Spleen (tissue), 11 donors: ENCODE data around the gene SH3RF1. TPM values are rescaled to one million over a fixed set of nuclear protein-coding genes. Genes with fewer than 3 reads are reported as not detected.
A peak's percentile ranks its signal among the peaks of the same experiment; 100 is the strongest.

Experiments used
- DNase-seq: peaks from one replicate; pipeline ENCODE4 v3.0.0-alpha.2; 2020
- H3K27ac ChIP-seq, 8 donors: fragments of 200-600 bp; sonication (generic) in 7 of 8; 1 replicate in 4 of 8; 2 replicates in 4 of 8; pipeline versions ENCODE4 v1.5.0 to v1.8.0; 2016 to 2021; ENCODE audit warnings: inconsistent platforms in 4 of 8, mild to moderate bottlenecking in 4 of 8, moderate library complexity in 1 of 8
- H3K27me3 ChIP-seq, 7 donors: fragments of 200-600 bp; sonication (generic) in 6 of 7; replicated peaks in 1 of 7; 1 replicate in 4 of 7; 2 replicates in 3 of 7; pipeline versions ENCODE4 v1.5.0 to v1.8.0; 2016 to 2021; ENCODE audit warnings: inconsistent platforms in 3 of 7, mild to moderate bottlenecking in 1 of 7
- H3K36me3 ChIP-seq, 6 donors: fragments of 200-600 bp; sonication (generic) in 5 of 6; 1 replicate in 4 of 6; 2 replicates in 2 of 6; pipeline versions ENCODE4 v1.5.0 to v1.8.0; 2016 to 2021; ENCODE audit warnings: inconsistent platforms in 2 of 6
- H3K4me1 ChIP-seq, 6 donors: fragments of 200-600 bp; sonication (generic) in 5 of 6; 1 replicate in 3 of 6; 2 replicates in 3 of 6; pipeline versions ENCODE4 v1.5.0 to v1.8.0; 2016 to 2021; ENCODE audit warnings: inconsistent platforms in 3 of 6
- H3K4me3 ChIP-seq, 8 donors: fragments of 200-600 bp; sonication (generic) in 7 of 8; 1 replicate in 4 of 8; 2 replicates in 4 of 8; pipeline versions ENCODE4 v1.5.0 to v1.8.0; 2016 to 2021; ENCODE audit warnings: inconsistent platforms in 4 of 8, mild to moderate bottlenecking in 4 of 8, moderate library complexity in 2 of 8
- H3K9me3 ChIP-seq, 8 donors: fragments of 200-600 bp; sonication (generic) in 7 of 8; 1 replicate in 4 of 8; 2 replicates in 4 of 8; pipeline versions ENCODE4 v1.5.0 to v1.8.0; 2016 to 2021; ENCODE audit warnings: inconsistent platforms in 4 of 8
- POLR2A ChIP-seq, 3 donors: fragments of 450-650 bp; IDR thresholded peaks; one replicate each; pipeline ENCODE4 v1.5.1; 2017; ENCODE audit warnings: antibody characterized with exemption in 3 of 3, mild to moderate bottlenecking in 1 of 3
- POLR2AphosphoS5 ChIP-seq, 3 donors: sonication (generic); formaldehyde crosslinking; IDR thresholded peaks; one replicate each; pipeline ENCODE4 v1.5.1; 2017; ENCODE audit warnings: antibody characterized with exemption in 3 of 3
- WGBS, 5 donors: extraction: QIAGEN DNeasy Blood & Tissue Kit in 3 of 5; methylation state at CpG; one replicate each; pipeline versions ENCODE4 v1.1.5 to v1.1.7; 2013 to 2018; 5-methylcytosine and 5-hydroxymethylcytosine counted together
- intact Hi-C: fragments of 100-400 bp; cut with DNase I; formaldehyde crosslinking; loops from one replicate; pipeline ENCODE4 v1.15.0; 2023; ENCODE audit warnings: low total_unique reads
- polyA plus RNA-seq, 3 donors: library from polyadenylated mRNA; stranded (reverse); fragments of 200-250 nt; gene quantifications; one replicate each; pipeline ENCODE4 v1.2.1, GENCODE V29; 2013
- total RNA-seq, 7 donors: library from RNA; depleted of rRNA in 3 of 7; stranded (reverse); fragments of >200 nt in 3 of 7; fragmentation: NEBNext Ultra II Directional in 4 of 7; extraction: Animal tissue kit (Norgen Biotek cat#: 25700) in 4 of 7; gene quantifications; one replicate each; pipeline versions ENCODE4 v1.1.0 to v1.2.1, GENCODE V29; 2016 to 2021
- TF ChIP-seq, protein P1 (sequence below), 11 experiments: fragments of 200-600 bp in 7 of 11; fragments of 450-650 bp in 4 of 11; sonication (generic) in 4 of 11; IDR thresholded peaks in 8 of 11; conservative IDR thresholded peaks in 3 of 11; 1 replicate in 7 of 11; 2 replicates in 4 of 11; pipeline versions ENCODE4 v1.4.0 to v1.8.0; 2016 to 2021; ENCODE audit warnings: antibody characterized with exemption in 11 of 11, inconsistent platforms in 4 of 11, mild to moderate bottlenecking in 1 of 11
- donor health status: healthy with polysubstance abuse.
- donor health status: DM: no; HTN: no; CAD: no; lungs with moderate emphysema.
- donor health status: DM: no; HTN: no; CAD: no.
- donor health status: Bipolar disorder and iron deficiency.
- donor health status: healthy.
- donor health status: DM: no; HTN: no; CAD: no.
- donor health status: DM: yes; HTN: yes; CAD: no.

The SH3RF1 gene
- total and polyA plus RNA-seq, 10 donors = 1.1 to 18.6 (median 10.0) TPM

DNA sequence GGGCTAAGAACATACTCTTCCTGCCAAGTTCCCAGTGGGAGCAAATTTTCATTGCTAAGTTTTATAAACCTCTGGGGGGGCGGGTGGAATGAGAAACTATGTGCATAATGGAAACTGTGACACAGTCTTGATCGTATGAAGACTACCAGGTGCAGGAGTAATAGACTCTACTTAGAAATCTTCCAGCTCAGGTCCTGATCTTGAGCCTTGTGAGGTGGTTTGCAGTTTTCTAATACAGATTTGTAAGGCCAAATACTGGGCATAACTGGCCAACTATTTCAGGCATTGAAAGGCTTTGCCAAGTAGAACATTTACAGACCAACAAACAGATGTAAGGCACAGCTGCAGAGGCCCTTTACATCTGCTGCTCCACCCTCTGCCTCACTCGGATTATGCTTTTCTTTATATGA lies 171.0 kb downstream of the SH3RF1 start:
- Histone ChIP-seq H3K27me3 (no peaks in the 10 kb centered on the region), H3K4me3 (no peak overlapping the region), H3K9me3 (no peaks in the 10 kb centered on the region), H3K4me1 (peaks cover 0 to 26% (median 9%) of the 10 kb centered on the region in 6 donors), H3K36me3 (peaks cover 0 to 25% (median 0%) of the 10 kb centered on the region in 6 donors), H3K27ac (peak overlapping the region in 1 of 8 donors; percentile 25)
- DNase-seq = no peak
- intact Hi-C loops = no loop called here
- TF ChIP-seq POLR2A (IDR thresholded peaks at IDR 0.05) = no peak
- TF ChIP-seq, protein P1, sequence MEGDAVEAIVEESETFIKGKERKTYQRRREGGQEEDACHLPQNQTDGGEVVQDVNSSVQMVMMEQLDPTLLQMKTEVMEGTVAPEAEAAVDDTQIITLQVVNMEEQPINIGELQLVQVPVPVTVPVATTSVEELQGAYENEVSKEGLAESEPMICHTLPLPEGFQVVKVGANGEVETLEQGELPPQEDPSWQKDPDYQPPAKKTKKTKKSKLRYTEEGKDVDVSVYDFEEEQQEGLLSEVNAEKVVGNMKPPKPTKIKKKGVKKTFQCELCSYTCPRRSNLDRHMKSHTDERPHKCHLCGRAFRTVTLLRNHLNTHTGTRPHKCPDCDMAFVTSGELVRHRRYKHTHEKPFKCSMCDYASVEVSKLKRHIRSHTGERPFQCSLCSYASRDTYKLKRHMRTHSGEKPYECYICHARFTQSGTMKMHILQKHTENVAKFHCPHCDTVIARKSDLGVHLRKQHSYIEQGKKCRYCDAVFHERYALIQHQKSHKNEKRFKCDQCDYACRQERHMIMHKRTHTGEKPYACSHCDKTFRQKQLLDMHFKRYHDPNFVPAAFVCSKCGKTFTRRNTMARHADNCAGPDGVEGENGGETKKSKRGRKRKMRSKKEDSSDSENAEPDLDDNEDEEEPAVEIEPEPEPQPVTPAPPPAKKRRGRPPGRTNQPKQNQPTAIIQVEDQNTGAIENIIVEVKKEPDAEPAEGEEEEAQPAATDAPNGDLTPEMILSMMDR (IDR thresholded peaks at IDR 0.05 in 8 of 11, conservative IDR thresholded peaks at IDR 0.05 in 3 of 11) = no peak
- WGBS, 5 donors = 51 to 71% (median 62%) methylated on average over 3 of the region's 3 CpGs

DNA sequence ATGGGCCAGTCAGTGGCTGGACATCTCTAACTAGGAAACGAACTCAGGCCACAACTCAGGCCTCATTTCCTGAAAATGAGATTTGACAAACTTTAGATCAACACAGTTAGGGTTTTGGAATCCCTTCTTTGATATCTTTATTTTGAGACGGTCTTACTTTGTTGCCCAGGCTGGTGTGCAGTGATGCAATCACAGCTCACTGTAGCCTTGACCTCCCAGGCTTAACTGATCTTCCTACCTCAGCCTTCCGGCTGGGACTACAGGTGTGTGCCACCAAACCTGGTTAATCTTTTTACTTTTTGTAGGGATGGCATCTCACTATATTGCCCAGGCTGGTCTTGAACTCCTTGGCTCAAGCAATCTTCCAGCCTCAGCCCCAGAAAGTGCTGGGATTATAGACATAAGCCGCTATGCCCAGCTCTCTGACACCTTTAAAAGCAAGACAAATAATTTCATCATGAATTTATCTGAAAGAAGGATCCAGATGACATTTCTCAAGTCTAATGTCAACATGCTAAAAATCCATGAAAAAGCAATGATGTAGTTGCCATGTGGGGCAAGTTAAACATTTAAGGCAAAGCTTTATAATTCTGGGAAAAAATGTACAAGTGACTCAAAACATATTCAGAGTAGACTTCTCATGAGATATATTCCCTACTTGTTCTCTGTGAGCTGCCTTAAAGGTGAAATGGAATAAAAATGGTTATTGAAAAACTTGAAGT lies 171.6 kb downstream of the SH3RF1 start:
- intact Hi-C loops = no loop called here
- Histone ChIP-seq H3K36me3 (peaks cover 0 to 23% (median 0%) of the 10 kb centered on the region in 6 donors), H3K27ac (peak overlapping the region in 5 of 8 donors; percentile 13 to 68 (median 39)), H3K9me3 (no peaks in the 10 kb centered on the region), H3K27me3 (no peaks in the 10 kb centered on the region), H3K4me3 (no peak overlapping the region), H3K4me1 (peaks cover 0 to 26% (median 9%) of the 10 kb centered on the region in 6 donors)
- TF ChIP-seq, protein P1 (IDR thresholded peaks at IDR 0.05 in 8 of 11, conservative IDR thresholded peaks at IDR 0.05 in 3 of 11) = no peak
- no peak for TF ChIP-seq POLR2A (IDR thresholded peaks at IDR 0.05)
- no peak for TF ChIP-seq POLR2AphosphoS5 (IDR thresholded peaks at IDR 0.05)
- DNase-seq = no peak
- 54 to 67% (median 63%) methylated on average over 4 of the region's 4 CpGs for WGBS, 5 donors

DNA sequence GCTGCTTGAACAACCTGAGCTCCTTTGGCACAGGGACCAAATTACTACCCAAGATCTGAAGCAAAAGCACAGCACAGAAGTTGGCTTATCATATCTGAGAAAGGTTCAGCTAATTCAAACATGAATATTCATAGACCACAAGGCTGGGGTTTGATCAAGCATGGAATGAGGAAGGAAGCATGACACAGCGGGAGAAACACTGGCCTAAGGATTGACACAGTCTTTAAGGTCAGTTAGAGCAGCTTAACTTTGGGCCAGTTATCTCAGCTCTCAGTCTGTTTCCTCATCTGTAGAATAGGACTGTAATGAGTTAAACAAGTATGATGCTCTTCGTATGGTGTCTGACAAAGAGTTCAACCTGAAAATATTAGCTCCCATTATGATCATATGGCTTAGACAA lies 172.2 kb downstream of the SH3RF1 start:
- TF ChIP-seq POLR2AphosphoS5 (IDR thresholded peaks at IDR 0.05) = no peak
- H3K4me1 ChIP-seq = peaks cover 0 to 26% (median 9%) of the 10 kb centered on the region in 6 donors
- H3K27me3 ChIP-seq = no peaks in the 10 kb centered on the region
- 22 to 47% (median 43%) methylated on average over 2 of the region's 2 CpGs for WGBS, 5 donors
- intact Hi-C loops = no loop called here
- no peak overlapping the region for H3K4me3 ChIP-seq
- H3K27ac ChIP-seq = peak overlapping the region in 5 of 8 donors; percentile 13 to 68 (median 39)
- DNase-seq = no peak
- H3K36me3 ChIP-seq = peaks cover 0 to 23% (median 0%) of the 10 kb centered on the region in 6 donors
- no peaks in the 10 kb centered on the region for H3K9me3 ChIP-seq

DNA sequence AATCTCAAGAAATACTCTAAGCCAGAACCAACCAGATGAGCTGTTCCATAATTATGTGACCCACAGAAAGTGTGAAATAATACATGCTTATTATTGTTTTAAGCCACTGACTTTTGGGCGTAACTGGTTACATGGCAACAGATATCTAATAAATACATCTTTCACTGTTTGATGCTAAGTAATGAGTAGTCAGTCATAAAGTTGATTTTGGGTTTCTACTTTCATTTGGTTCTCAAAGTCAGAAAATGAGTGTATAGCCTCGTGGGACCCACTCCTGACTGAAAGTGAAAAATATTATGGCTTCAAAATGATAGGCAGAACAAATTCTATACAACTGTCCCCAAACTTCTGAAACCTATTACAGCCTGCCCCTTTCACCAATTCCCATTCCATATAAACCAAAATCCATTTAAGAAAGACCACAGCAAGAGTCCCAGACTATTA lies 172.7 kb downstream of the SH3RF1 start:
- Histone ChIP-seq H3K4me3 (no peak overlapping the region), H3K27ac (peak overlapping the region in 3 of 8 donors; percentile 22 to 68 (median 39)), H3K36me3 (peaks cover 0 to 23% (median 0%) of the 10 kb centered on the region in 6 donors), H3K9me3 (no peaks in the 10 kb centered on the region), H3K27me3 (no peaks in the 10 kb centered on the region), H3K4me1 (peaks cover 0 to 26% (median 9%) of the 10 kb centered on the region in 6 donors)
- intact Hi-C loops = no loop called here
- TF ChIP-seq, protein P1 (IDR thresholded peaks at IDR 0.05 in 8 of 11, conservative IDR thresholded peaks at IDR 0.05 in 3 of 11) = no peak
- TF ChIP-seq POLR2A (IDR thresholded peaks at IDR 0.05) (no peak), POLR2AphosphoS5 (IDR thresholded peaks at IDR 0.05) (no peak)
- 66 to 87% (median 72%) methylated on average over 2 of the region's 2 CpGs for WGBS, 5 donors
- no peak for DNase-seq
